Mesenchymal stem cell (in vitro differentiated cells and primary cell): ENCODE measurements around the gene CHD8.

Experiments used
- DNase-seq: peaks from one replicate; pipeline ENCODE4 v3.0.0-alpha.2; 2013
- H2AFZ ChIP-seq: one replicate; pipeline ENCODE4 v1.6.1; 2013; ENCODE audit warnings: low read depth, mild to moderate bottlenecking, control low read depth, inconsistent platforms, low read length, moderate library complexity
- H2AK5ac ChIP-seq: 2 replicates; pipeline ENCODE4 v1.6.1; 2013; ENCODE audit warnings: low read length, moderate library complexity, mild to moderate bottlenecking, inconsistent platforms; ENCODE audit not compliant: severe bottlenecking
- H2BK120ac ChIP-seq: one replicate; pipeline ENCODE4 v1.6.1; 2013; ENCODE audit warnings: low read depth, mild to moderate bottlenecking, inconsistent platforms, low read length, moderate library complexity
- H2BK12ac ChIP-seq, 2 experiments: one replicate each; pipeline ENCODE4 v1.6.1; 2013; ENCODE audit warnings: inconsistent platforms in 2 of 2, low read length in 2 of 2, mild to moderate bottlenecking in 2 of 2, moderate library complexity in 2 of 2, control low read depth in 1 of 2
- H2BK15ac ChIP-seq: one replicate; pipeline ENCODE4 v1.6.1; 2013; ENCODE audit warnings: mild to moderate bottlenecking, low read depth, inconsistent platforms; ENCODE audit not compliant: poor library complexity, severe bottlenecking
- H2BK5ac ChIP-seq: 2 replicates; pipeline ENCODE4 v1.6.1; 2013; ENCODE audit warnings: low read depth, mild to moderate bottlenecking, low read length, control low read depth, inconsistent platforms; ENCODE audit not compliant: poor library complexity, severe bottlenecking
- H3K14ac ChIP-seq, 2 experiments: one replicate each; pipeline ENCODE4 v1.6.1; 2013; ENCODE audit warnings: inconsistent platforms in 2 of 2, low read length in 2 of 2, control low read depth in 1 of 2, mild to moderate bottlenecking in 1 of 2, moderate library complexity in 1 of 2
- H3K18ac ChIP-seq, 2 experiments: one replicate each; pipeline ENCODE4 v1.6.1; 2013; ENCODE audit warnings: inconsistent platforms in 2 of 2, low read length in 2 of 2, control low read depth in 1 of 2, low read depth in 1 of 2, mild to moderate bottlenecking in 1 of 2
- H3K23ac ChIP-seq, 2 experiments: one replicate each; pipeline ENCODE4 v1.6.1; 2013; ENCODE audit warnings: inconsistent platforms in 2 of 2, low read length in 2 of 2, mild to moderate bottlenecking in 2 of 2, moderate library complexity in 2 of 2, control low read depth in 1 of 2
- H3K27ac ChIP-seq: 2 replicates; pipeline ENCODE4 v1.5.1; 2013; ENCODE audit warnings: mild to moderate bottlenecking, moderate library complexity, low read length, control low read depth, inconsistent platforms; ENCODE audit not compliant: poor library complexity, severe bottlenecking
- H3K27me3 ChIP-seq, 2 experiments: 2 replicates each; pipeline versions ENCODE4 v1.6.1 to v1.7.0; 2013; ENCODE audit warnings: low read length in 2 of 2, mild to moderate bottlenecking in 2 of 2, moderate library complexity in 2 of 2, control low read depth in 1 of 2, inconsistent platforms in 1 of 2; ENCODE audit not compliant: control insufficient read depth in 1 of 2, insufficient read depth in 1 of 2
- H3K36me3 ChIP-seq, 2 experiments: 2 replicates each; pipeline versions ENCODE4 v1.6.1 to v1.7.0; 2013; ENCODE audit warnings: low read length in 2 of 2, control low read depth in 1 of 2, inconsistent platforms in 1 of 2, low read depth in 1 of 2, mild to moderate bottlenecking in 1 of 2; ENCODE audit not compliant: insufficient read depth in 2 of 2, control insufficient read depth in 1 of 2
- H3K4ac ChIP-seq, 2 experiments: one replicate each; pipeline ENCODE4 v1.6.1; 2013; ENCODE audit warnings: inconsistent platforms in 2 of 2, low read length in 2 of 2, mild to moderate bottlenecking in 2 of 2, moderate library complexity in 2 of 2, control low read depth in 1 of 2, low read depth in 1 of 2
- H3K4me1 ChIP-seq: 2 replicates; pipeline ENCODE4 v1.6.1; 2013; ENCODE audit warnings: low read depth, low read length, control low read depth; ENCODE audit not compliant: control insufficient read depth, insufficient read depth
- H3K4me2 ChIP-seq: 2 replicates; pipeline ENCODE4 v1.6.1; 2013; ENCODE audit warnings: low read length, mild to moderate bottlenecking, inconsistent platforms; ENCODE audit not compliant: poor library complexity, severe bottlenecking
- H3K4me3 ChIP-seq, 2 experiments: 2 replicates each; pipeline versions ENCODE4 v1.5.1 to v1.7.0; 2013; ENCODE audit warnings: low read length in 2 of 2, mild to moderate bottlenecking in 2 of 2, control low read depth in 1 of 2, low read depth in 1 of 2; ENCODE audit not compliant: insufficient read depth in 1 of 2
- H3K79me1 ChIP-seq: replicated peaks from 2 replicates; pipeline ENCODE4 v1.6.1; 2013; ENCODE audit warnings: mild to moderate bottlenecking, control low read depth, low read length, inconsistent platforms; ENCODE audit not compliant: poor library complexity, severe bottlenecking
- H3K9ac ChIP-seq: 2 replicates; pipeline ENCODE4 v1.7.0; 2013; ENCODE audit warnings: mild to moderate bottlenecking, low read length, moderate library complexity
- H3K9me3 ChIP-seq: 2 replicates; pipeline ENCODE4 v1.7.0; 2013; ENCODE audit warnings: mild to moderate bottlenecking, low read length; ENCODE audit not compliant: control insufficient read depth
- H4K8ac ChIP-seq: one replicate; pipeline ENCODE4 v1.6.1; 2013; ENCODE audit warnings: inconsistent platforms, mild to moderate bottlenecking, low read length, moderate library complexity
- H4K91ac ChIP-seq: one replicate; pipeline ENCODE4 v1.6.1; 2013; ENCODE audit warnings: mild to moderate bottlenecking, low read length, inconsistent platforms
- WGBS: methylation state at CpG from one replicate; pipeline ENCODE4 v1.1.7; 2013; ENCODE audit warnings: mixed read lengths; 5-methylcytosine and 5-hydroxymethylcytosine counted together

CHD8 gene

GRCh38 chr14:21498540-21499526 is 42.9 kb upstream of the CHD8 start:
- H3K9me3 ChIP-seq = no peaks in the 10 kb centered on the region
- H3K18ac ChIP-seq = no peak overlapping the region
- 93% methylated on average over 4 of the region's 5 CpGs for WGBS
- no peak overlapping the region for H2BK12ac ChIP-seq
- peak; percentile 66 for DNase-seq
- H3K4me2 ChIP-seq = no peak overlapping the region
- peak overlapping the region; percentile 56 for H3K9ac ChIP-seq
- H3K14ac ChIP-seq = no peak overlapping the region
- no peak overlapping the region for H2BK15ac ChIP-seq
- no peak overlapping the region for H3K4me3 ChIP-seq
- peak overlapping the region; percentile 38 for H3K27ac ChIP-seq
- H2AFZ ChIP-seq = no peak overlapping the region
- peaks cover 4% of the 10 kb centered on the region for H3K4me1 ChIP-seq
- H3K36me3 ChIP-seq = peaks cover 26 to 94% of the 10 kb centered on the region in 2 experiments
- H2BK120ac ChIP-seq = no peak overlapping the region
- H4K8ac ChIP-seq = no peak overlapping the region
- H3K79me1 ChIP-seq = peaks cover 18% of the 10 kb centered on the region
- no peak overlapping the region for H2BK5ac ChIP-seq
- H3K4ac ChIP-seq = no peak overlapping the region
- H3K27me3 ChIP-seq = no peaks in the 10 kb centered on the region
- no peak overlapping the region for H3K23ac ChIP-seq
- H2AK5ac ChIP-seq = no peak overlapping the region
- no peak overlapping the region for H4K91ac ChIP-seq

DNA sequence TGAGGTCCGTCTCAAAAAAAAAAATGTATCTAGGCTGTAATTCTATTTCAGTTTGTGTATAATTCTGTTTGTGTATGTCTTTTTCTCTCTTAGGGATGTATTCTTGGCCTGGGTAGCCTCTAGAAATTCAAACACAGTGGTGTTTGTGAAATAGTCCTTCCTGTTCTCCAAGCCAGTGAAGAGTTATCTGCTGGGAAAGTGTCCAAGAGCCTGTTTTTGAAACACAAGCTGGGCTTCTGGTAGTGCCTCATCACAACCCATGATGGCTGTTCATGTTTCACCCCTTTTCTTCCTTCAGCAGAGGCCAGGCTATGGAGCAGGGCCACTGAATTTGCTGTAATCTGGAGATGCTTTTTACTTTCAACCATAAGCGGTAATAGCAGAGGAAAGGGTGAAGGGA is 40.5 kb upstream of the CHD8 start:
- no peaks in the 10 kb centered on the region for H3K9me3 ChIP-seq
- no peak overlapping the region for H2BK5ac ChIP-seq
- peaks cover 30 to 89% of the 10 kb centered on the region in 2 experiments for H3K36me3 ChIP-seq
- DNase-seq = no peak
- H3K27me3 ChIP-seq = no peaks in the 10 kb centered on the region
- no peak overlapping the region for H2BK12ac ChIP-seq
- H3K18ac ChIP-seq = no peak overlapping the region
- no peak overlapping the region for H2BK120ac ChIP-seq
- no peak overlapping the region for H3K23ac ChIP-seq
- H3K4me3 ChIP-seq = no peak overlapping the region
- H3K4ac ChIP-seq = no peak overlapping the region
- H3K4me2 ChIP-seq = no peak overlapping the region
- no peak overlapping the region for H3K14ac ChIP-seq
- H2AK5ac ChIP-seq = no peak overlapping the region
- no peak overlapping the region for H2BK15ac ChIP-seq
- H2AFZ ChIP-seq = no peak overlapping the region
- H3K9ac ChIP-seq = no peak overlapping the region
- H4K8ac ChIP-seq = no peak overlapping the region
- H4K91ac ChIP-seq = no peak overlapping the region
- H3K79me1 ChIP-seq = peaks cover 8% of the 10 kb centered on the region
- peaks cover 4% of the 10 kb centered on the region for H3K4me1 ChIP-seq
- H3K27ac ChIP-seq = no peak overlapping the region
- WGBS = 100% methylated on average over 2 of the region's 2 CpGs

DNA sequence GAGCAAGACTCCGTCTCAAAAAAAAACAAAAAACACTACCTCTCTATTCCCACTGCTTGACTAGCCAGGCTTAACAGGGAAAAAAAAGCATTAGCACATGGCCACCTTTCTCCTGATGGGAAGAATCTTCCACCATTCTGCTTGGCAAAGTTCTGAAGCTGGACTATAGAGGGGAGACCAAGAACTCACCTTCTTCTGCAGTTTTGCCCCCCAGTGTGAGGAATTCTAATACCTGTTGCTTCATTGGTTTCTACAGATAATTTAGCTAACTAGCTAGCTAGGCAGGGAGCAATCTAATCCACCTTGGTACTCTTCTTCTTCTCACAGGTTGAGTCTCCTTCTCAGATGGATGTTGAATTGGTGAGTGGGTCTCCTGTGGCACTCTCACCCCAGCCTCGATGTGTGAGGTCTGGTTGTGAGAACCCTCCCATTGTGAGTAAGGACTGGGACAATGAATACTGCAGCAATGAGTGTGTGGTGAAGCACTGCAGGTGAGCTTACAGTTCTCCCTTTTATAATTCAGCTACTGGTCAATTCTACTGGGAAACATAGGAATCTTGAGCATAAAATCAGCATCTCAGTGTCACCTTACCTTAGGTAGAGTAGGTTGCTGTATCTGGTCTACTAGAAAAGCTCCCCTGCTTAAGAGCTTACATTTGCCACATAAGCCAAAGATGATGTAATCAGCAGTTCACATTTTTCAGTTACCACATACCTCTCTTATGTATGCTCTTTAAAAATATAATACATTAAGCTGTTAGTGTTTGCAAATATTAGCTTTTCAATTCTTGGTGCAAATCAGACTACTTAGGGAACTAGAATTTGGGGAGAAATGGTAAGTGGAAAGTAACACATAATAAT is 39.2 kb upstream of the CHD8 start:
- Histone ChIP-seq H2BK120ac (no peak overlapping the region), H3K4ac (no peak overlapping the region), H4K8ac (no peak overlapping the region), H3K14ac (no peak overlapping the region), H3K27me3 (no peaks in the 10 kb centered on the region), H2BK15ac (no peak overlapping the region), H3K18ac (no peak overlapping the region), H2AK5ac (peak overlapping the region; percentile 81), H4K91ac (no peak overlapping the region), H2BK12ac (no peak overlapping the region), H3K9me3 (no peaks in the 10 kb centered on the region), H3K23ac (no peak overlapping the region), H3K4me1 (peaks cover 4% of the 10 kb centered on the region), H3K4me2 (no peak overlapping the region), H3K27ac (peak overlapping the region; percentile 71), H3K79me1 (peaks cover 7% of the 10 kb centered on the region), H2BK5ac (no peak overlapping the region), H3K9ac (peak overlapping the region; percentile 32), H3K4me3 (no peak overlapping the region), H2AFZ (no peak overlapping the region), H3K36me3 (peaks cover 35 to 89% of the 10 kb centered on the region in 2 experiments)
- 59% methylated on average over 2 of the region's 2 CpGs for WGBS
- peak; percentile 41 for DNase-seq

DNA sequence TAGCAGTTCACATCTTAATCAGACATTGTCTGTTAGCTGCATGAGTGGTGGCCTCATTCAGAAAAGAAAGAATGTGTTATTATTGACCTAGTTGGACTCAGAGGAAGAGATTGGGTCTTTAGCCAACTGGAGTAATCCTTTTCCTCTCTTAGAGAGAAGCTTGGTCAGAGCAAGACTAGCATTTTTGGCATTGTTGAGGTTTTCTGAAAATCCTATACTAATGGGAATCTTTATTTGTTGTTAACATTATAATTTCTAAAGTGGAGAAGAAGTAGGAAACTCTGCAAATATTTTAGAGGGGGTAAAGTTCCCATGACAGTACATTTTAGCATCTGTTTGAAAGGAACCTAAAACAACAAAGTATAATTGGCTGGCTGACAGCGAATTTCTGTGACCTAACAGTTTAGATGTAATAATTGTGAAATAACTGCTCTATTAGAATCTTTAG is 30.7 kb upstream of the CHD8 start:
- Histone ChIP-seq H3K18ac (no peak overlapping the region), H3K4me2 (no peak overlapping the region), H3K27me3 (no peaks in the 10 kb centered on the region), H3K4me1 (peaks cover 3% of the 10 kb centered on the region), H2AFZ (no peak overlapping the region), H3K27ac (peak overlapping the region; percentile 17), H3K9ac (peak overlapping the region; percentile 27), H3K23ac (no peak overlapping the region), H4K8ac (no peak overlapping the region), H3K4ac (no peak overlapping the region), H2BK5ac (no peak overlapping the region), H2BK120ac (no peak overlapping the region), H3K36me3 (peaks cover 29 to 66% of the 10 kb centered on the region in 2 experiments), H2AK5ac (no peak overlapping the region), H3K4me3 (no peak overlapping the region), H3K9me3 (no peaks in the 10 kb centered on the region), H2BK15ac (no peak overlapping the region), H3K14ac (no peak overlapping the region), H2BK12ac (no peak overlapping the region), H4K91ac (no peak overlapping the region), H3K79me1 (peaks cover 16% of the 10 kb centered on the region)
- peak; percentile 66 for DNase-seq
- WGBS = no CpG with 5 or more reads among the region's 1 CpG
